Measurements from ENCODE around the gene TOP2A. TPM values are rescaled to one million over a fixed set of nuclear protein-coding genes. Genes with fewer than 3 reads are reported as not detected.
"Not testable (repeated sequence)": the region's sequence is repeated elsewhere in the genome, so short reads cannot be mapped to it uniquely, and the experiment has no call there.

TOP2A gene
- total RNA-seq, 1 donor from 2014 or later: 32.4 TPM

DNA sequence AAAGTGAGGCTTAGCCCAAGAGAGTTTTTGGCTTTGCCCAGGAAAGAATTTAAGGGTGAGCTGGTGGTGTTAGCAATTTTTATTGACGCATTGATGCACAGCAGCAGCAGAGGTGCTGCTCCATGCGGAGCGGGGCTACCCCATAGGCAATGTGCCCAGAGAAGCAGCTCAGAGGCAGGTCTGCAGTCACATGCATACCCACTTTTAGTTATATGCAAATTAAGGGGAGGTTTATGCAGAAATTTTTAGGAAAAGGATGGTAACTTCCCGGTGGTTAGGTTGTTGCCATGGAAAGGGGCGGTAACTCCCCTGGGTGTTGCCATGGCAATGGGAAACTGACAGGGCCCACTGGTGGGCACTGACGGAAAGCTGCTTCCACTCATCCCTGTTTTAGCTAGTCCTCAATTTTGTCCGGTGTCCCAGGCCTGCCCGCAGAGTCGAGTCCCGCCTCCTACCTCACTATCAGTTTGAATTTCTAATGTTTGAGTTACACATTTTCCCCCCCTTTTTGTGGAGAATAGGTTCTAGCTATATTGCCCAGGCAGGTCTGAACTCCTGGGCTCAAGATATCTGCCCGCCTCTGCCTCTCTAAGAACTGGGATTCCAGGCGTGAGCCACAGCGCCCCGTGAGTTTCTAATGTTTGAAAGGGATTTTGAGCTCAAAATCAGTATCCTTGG, 42.7 kb downstream of the TOP2A start:
- Mint-ChIP-seq H3K9me3 (ENCODE audit: unreplicated experiment) (no peaks in the 10 kb centered on the region), H3K4me1 (ENCODE audit: low read depth, unreplicated experiment) (no peaks in the 10 kb centered on the region), H3K27ac (ENCODE audit: unreplicated experiment) (no peak overlapping the region), H3K36me3 (ENCODE audit: unreplicated experiment) (peaks cover 9% of the 10 kb centered on the region), H3K27me3 (ENCODE audit: unreplicated experiment) (peaks cover 2% of the 10 kb centered on the region), H3K4me3 (ENCODE audit: unreplicated experiment) (no peak overlapping the region)
- TF ChIP-seq, protein P1, sequence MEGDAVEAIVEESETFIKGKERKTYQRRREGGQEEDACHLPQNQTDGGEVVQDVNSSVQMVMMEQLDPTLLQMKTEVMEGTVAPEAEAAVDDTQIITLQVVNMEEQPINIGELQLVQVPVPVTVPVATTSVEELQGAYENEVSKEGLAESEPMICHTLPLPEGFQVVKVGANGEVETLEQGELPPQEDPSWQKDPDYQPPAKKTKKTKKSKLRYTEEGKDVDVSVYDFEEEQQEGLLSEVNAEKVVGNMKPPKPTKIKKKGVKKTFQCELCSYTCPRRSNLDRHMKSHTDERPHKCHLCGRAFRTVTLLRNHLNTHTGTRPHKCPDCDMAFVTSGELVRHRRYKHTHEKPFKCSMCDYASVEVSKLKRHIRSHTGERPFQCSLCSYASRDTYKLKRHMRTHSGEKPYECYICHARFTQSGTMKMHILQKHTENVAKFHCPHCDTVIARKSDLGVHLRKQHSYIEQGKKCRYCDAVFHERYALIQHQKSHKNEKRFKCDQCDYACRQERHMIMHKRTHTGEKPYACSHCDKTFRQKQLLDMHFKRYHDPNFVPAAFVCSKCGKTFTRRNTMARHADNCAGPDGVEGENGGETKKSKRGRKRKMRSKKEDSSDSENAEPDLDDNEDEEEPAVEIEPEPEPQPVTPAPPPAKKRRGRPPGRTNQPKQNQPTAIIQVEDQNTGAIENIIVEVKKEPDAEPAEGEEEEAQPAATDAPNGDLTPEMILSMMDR (IDR thresholded peaks at IDR 0.05; ENCODE audit: partially characterized antibody, unreplicated experiment): no peak
- no peak for DNase-seq

DNA sequence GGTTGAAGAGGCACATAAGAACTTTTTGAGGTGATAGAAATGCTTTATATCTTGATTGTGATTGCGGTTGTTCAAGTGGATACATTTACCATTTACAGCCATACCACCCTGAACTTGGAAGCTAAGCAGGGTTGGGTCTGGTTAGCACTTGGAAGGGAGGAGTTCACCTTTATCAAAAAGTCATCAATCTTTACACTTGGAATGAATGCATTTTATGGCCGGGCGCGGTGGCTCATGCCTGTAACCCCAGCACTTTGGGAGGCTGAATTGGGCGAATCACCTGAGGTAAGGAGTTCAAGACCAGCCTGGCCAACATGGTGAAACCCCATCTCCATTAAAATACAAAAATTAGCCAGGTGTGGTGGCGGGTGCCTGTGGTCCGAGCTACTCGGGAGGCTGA, 43.7 kb downstream of the TOP2A start:
- DNase-seq: no peak
- H3K27ac Mint-ChIP-seq (ENCODE audit: unreplicated experiment): no peak overlapping the region
- peaks cover 2% of the 10 kb centered on the region for H3K27me3 Mint-ChIP-seq (ENCODE audit: unreplicated experiment)
- H3K9me3 Mint-ChIP-seq (ENCODE audit: unreplicated experiment): no peaks in the 10 kb centered on the region
- H3K36me3 Mint-ChIP-seq (ENCODE audit: unreplicated experiment): peaks cover 9% of the 10 kb centered on the region
- H3K4me3 Mint-ChIP-seq (ENCODE audit: unreplicated experiment): no peak overlapping the region
- TF ChIP-seq, protein P1 (IDR thresholded peaks at IDR 0.05; ENCODE audit: partially characterized antibody, unreplicated experiment): no peak
- no peaks in the 10 kb centered on the region for H3K4me1 Mint-ChIP-seq (ENCODE audit: low read depth, unreplicated experiment)

DNA sequence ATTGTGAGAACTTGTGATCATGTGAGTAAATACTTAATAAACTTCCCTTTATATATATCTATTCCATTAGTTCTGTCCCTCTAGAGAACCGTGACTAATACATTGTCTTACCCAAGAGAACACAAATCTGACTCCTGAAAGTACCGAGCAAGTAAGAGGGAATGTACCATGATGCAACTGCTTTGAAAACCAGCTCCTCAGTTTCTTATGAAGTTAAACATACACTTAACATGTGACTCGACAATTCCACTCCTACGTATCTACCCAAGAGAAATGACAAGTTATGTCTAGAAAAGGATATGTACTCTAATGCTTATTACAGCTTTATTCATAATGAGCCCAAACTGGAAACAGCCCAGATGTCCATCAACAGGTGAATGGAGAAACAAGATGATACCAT, 44.4 kb downstream of the TOP2A start:
- no peak overlapping the region for H3K4me3 Mint-ChIP-seq (ENCODE audit: unreplicated experiment)
- no peaks in the 10 kb centered on the region for H3K9me3 Mint-ChIP-seq (ENCODE audit: unreplicated experiment)
- TF ChIP-seq, protein P1 (IDR thresholded peaks at IDR 0.05; ENCODE audit: partially characterized antibody, unreplicated experiment): no peak
- no peak overlapping the region for H3K27ac Mint-ChIP-seq (ENCODE audit: unreplicated experiment)
- no peak for DNase-seq
- H3K36me3 Mint-ChIP-seq (ENCODE audit: unreplicated experiment): peaks cover 9% of the 10 kb centered on the region
- H3K27me3 Mint-ChIP-seq (ENCODE audit: unreplicated experiment): peaks cover 2% of the 10 kb centered on the region
- H3K4me1 Mint-ChIP-seq (ENCODE audit: low read depth, unreplicated experiment): no peaks in the 10 kb centered on the region

DNA sequence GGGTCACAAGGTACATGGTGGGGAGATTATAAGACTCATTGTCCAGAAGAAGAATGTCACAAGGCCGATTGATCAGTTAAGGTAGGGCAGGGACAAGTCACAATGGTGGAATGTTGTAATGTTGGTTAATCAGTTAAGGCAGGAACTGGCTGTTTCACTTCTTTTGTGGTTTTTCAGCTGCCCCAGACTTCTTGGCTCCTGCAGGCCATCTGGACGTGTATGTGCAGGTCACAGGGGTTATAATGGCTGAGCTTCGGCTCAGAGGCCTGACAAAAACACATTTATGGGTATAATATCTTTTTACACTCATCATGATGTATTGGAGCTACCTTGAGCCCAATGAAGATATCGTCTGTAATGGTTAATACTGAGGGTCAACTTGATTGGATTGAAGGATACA, 45.1 kb downstream of the TOP2A start:
- H3K36me3 Mint-ChIP-seq (ENCODE audit: unreplicated experiment); DNase-seq; H3K4me1 Mint-ChIP-seq (ENCODE audit: low read depth, unreplicated experiment); H3K27me3 Mint-ChIP-seq (ENCODE audit: unreplicated experiment); H3K9me3 Mint-ChIP-seq (ENCODE audit: unreplicated experiment); H3K4me3 Mint-ChIP-seq (ENCODE audit: unreplicated experiment); H3K27ac Mint-ChIP-seq (ENCODE audit: unreplicated experiment): not testable (repeated sequence)

DNA sequence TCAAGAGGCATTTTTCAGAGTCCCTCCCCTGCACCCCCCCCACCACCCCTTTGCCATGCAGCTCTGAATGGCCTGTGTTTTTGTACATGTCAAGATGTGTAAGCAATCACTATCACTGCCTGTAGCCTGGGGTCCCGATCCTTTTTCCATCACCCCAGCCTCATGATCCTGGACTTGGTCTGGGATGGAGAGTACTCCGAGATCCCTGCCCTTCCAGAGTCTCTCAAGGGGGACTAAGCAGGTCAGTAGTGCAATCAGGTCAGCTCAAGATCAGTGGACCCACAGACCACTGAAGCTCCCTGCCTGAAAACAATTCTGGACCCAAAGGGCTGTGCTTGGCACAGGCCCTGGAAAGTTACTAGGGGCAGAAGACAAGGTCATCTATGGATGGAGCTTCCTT, 45.7 kb downstream of the TOP2A start:
- Mint-ChIP-seq H3K27ac (ENCODE audit: unreplicated experiment) (no peak overlapping the region), H3K9me3 (ENCODE audit: unreplicated experiment) (no peaks in the 10 kb centered on the region), H3K4me3 (ENCODE audit: unreplicated experiment) (no peak overlapping the region), H3K27me3 (ENCODE audit: unreplicated experiment) (peaks cover 2% of the 10 kb centered on the region), H3K36me3 (ENCODE audit: unreplicated experiment) (peaks cover 9% of the 10 kb centered on the region), H3K4me1 (ENCODE audit: low read depth, unreplicated experiment) (no peaks in the 10 kb centered on the region)
- TF ChIP-seq, protein P1 (IDR thresholded peaks at IDR 0.05; ENCODE audit: partially characterized antibody, unreplicated experiment): no peak
- no peak for DNase-seq
